Progenitor cell of endocrine pancreas (in vitro differentiated cells): Measurements from ENCODE around the gene ZDHHC1. TPM values are rescaled to one million over a fixed set of nuclear protein-coding genes. Genes with fewer than 3 reads are reported as not detected.

Experiments used
- DNase-seq: peaks from one replicate; pipeline ENCODE4 v3.0.0; 2021; ENCODE audit warnings: low spot score; ENCODE audit not compliant: unreplicated experiment
- H3K27ac Mint-ChIP-seq: 2 replicates; pipeline ENCODE4 v1.8.0; 2021; ENCODE audit warnings: mild to moderate bottlenecking, moderate library complexity, mixed read lengths
- H3K27me3 Mint-ChIP-seq: 2 replicates; pipeline ENCODE4 v1.8.0; 2021; ENCODE audit warnings: mixed read lengths
- H3K36me3 Mint-ChIP-seq: 2 replicates; pipeline ENCODE4 v1.8.0; 2022; ENCODE audit warnings: mixed read lengths; ENCODE audit not compliant: insufficient read depth
- H3K4me1 Mint-ChIP-seq: 2 replicates; pipeline ENCODE4 v1.8.0; 2021; ENCODE audit warnings: low read depth, mixed read lengths
- H3K4me3 Mint-ChIP-seq: 2 replicates; pipeline ENCODE4 v1.8.0; 2021; ENCODE audit warnings: low read depth, mild to moderate bottlenecking, moderate library complexity, mixed read lengths
- H3K9me3 Mint-ChIP-seq: 2 replicates; pipeline ENCODE4 v1.8.0; 2021; ENCODE audit warnings: low read depth, mixed read lengths
- total RNA-seq: library from RNA; stranded (reverse); gene quantifications from 2 replicates; pipeline ENCODE4 v1.2.1, GENCODE V29; 2021
- TF ChIP-seq, protein P1 (sequence below): fragments of 200-600 bp; sonication (generic); IDR thresholded peaks from one replicate; pipeline ENCODE4 v1.5.0; 2021; ENCODE audit warnings: antibody characterized with exemption, mild to moderate bottlenecking; ENCODE audit not compliant: unreplicated experiment

ZDHHC1 gene
- total RNA-seq, 1 donor from 2014 or later = 16.5 TPM

DNA sequence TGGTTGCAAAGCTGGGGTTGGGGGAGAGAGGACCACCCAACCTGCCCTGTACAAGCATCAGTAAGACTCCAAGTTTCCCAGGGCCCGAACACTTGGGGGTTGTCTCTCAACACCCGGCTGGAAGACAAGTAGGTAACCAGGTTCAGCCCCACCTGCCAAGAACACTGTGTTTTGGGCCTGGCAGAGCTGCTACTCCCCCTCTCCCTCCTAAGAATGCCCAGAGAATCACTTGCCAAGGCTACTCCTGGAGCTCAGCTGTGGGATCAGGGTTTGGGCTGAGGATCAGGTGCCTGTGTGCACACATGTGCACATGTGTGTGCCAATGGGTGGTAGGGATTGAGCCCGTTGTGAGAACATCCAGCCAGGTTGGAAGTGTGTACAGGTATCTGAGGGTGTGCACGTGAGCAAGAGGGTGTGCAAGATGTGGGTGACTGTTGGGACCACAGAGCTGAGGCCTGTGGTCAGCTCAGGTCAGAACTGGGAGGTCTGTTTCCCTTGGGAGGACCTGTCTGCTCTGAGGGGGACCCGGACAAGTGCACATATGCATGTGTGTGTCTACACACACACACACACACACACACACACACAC is 16.9 kb upstream of the ZDHHC1 start:
- H3K4me3 Mint-ChIP-seq = peak overlapping the region; percentile 85
- DNase-seq = no peak
- H3K9me3 Mint-ChIP-seq = no peaks in the 10 kb centered on the region
- H3K27ac Mint-ChIP-seq = peak overlapping the region; percentile 99
- peaks cover 3% of the 10 kb centered on the region for H3K36me3 Mint-ChIP-seq
- H3K4me1 Mint-ChIP-seq = peaks cover 15% of the 10 kb centered on the region
- TF ChIP-seq, protein P1, sequence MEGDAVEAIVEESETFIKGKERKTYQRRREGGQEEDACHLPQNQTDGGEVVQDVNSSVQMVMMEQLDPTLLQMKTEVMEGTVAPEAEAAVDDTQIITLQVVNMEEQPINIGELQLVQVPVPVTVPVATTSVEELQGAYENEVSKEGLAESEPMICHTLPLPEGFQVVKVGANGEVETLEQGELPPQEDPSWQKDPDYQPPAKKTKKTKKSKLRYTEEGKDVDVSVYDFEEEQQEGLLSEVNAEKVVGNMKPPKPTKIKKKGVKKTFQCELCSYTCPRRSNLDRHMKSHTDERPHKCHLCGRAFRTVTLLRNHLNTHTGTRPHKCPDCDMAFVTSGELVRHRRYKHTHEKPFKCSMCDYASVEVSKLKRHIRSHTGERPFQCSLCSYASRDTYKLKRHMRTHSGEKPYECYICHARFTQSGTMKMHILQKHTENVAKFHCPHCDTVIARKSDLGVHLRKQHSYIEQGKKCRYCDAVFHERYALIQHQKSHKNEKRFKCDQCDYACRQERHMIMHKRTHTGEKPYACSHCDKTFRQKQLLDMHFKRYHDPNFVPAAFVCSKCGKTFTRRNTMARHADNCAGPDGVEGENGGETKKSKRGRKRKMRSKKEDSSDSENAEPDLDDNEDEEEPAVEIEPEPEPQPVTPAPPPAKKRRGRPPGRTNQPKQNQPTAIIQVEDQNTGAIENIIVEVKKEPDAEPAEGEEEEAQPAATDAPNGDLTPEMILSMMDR = no peak
- peaks cover 16% of the 10 kb centered on the region for H3K27me3 Mint-ChIP-seq

DNA sequence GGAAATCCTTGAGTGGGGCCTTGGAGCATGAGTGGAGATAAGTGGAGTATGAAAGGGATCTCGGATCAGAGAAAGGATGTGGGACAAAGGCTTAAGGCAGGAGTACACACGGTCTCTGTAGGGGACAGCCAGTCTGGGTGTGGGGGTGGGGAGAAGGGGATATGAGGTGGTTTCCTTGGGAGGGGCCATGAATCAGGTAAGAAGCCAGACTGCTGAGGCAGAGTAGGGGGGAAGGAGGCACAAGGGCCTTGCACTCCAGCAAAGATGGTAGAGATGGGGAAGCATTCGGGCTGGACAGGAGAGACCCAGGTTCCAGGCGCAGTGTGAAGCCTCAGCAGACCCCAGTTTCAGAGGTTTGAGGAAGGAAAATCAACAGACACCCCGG is 16.2 kb upstream of the ZDHHC1 start:
- TF ChIP-seq, protein P1 = no peak
- H3K4me1 Mint-ChIP-seq = peaks cover 15% of the 10 kb centered on the region
- no peak for DNase-seq
- peaks cover 16% of the 10 kb centered on the region for H3K27me3 Mint-ChIP-seq
- H3K36me3 Mint-ChIP-seq = peaks cover 3% of the 10 kb centered on the region
- peak overlapping the region; percentile 85 for H3K4me3 Mint-ChIP-seq
- no peaks in the 10 kb centered on the region for H3K9me3 Mint-ChIP-seq
- peak overlapping the region; percentile 99 for H3K27ac Mint-ChIP-seq

DNA sequence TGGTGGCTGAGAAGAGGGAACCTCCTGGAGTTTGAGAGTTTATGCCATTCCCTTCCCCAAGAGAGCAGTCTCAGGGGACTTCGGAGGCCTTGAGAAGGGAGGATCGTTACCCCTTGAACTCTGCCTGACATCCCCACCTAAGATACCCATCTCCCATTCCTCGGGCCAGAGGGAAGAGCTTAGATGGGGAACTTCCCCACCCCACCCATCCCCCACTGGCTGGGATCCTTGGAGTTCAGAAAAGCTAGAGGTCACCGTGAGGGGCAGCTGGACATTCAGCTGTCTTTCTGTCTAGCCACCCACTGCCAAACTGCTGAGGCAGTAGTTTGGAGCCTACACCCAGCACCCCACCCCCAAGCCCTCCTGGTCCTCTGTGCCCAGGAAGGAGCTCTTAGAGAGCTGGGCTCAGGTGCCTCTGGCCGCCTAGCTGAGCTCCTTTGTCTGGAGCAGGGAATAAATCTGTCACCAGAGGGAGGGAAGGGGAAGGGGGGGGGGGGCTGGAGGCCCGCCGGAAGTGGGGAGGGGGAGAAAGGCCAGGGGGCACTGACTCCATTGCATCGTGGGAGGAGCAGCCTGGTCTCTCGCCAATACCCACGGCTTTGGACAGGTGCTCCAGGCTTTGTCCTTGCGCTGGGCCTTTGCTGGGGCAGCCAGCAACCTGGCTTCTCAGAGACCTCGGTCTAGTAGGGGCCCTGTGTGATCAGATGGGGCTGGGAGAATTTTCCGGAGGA is 15.7 kb upstream of the ZDHHC1 start:
- peak overlapping the region; percentile 85 for H3K4me3 Mint-ChIP-seq
- H3K4me1 Mint-ChIP-seq = peaks cover 15% of the 10 kb centered on the region
- DNase-seq = peak; percentile 23
- peak overlapping the region; percentile 99 for H3K27ac Mint-ChIP-seq
- peaks cover 1% of the 10 kb centered on the region for H3K36me3 Mint-ChIP-seq
- peaks cover 20% of the 10 kb centered on the region for H3K27me3 Mint-ChIP-seq
- no peaks in the 10 kb centered on the region for H3K9me3 Mint-ChIP-seq
- TF ChIP-seq, protein P1 = no peak

DNA sequence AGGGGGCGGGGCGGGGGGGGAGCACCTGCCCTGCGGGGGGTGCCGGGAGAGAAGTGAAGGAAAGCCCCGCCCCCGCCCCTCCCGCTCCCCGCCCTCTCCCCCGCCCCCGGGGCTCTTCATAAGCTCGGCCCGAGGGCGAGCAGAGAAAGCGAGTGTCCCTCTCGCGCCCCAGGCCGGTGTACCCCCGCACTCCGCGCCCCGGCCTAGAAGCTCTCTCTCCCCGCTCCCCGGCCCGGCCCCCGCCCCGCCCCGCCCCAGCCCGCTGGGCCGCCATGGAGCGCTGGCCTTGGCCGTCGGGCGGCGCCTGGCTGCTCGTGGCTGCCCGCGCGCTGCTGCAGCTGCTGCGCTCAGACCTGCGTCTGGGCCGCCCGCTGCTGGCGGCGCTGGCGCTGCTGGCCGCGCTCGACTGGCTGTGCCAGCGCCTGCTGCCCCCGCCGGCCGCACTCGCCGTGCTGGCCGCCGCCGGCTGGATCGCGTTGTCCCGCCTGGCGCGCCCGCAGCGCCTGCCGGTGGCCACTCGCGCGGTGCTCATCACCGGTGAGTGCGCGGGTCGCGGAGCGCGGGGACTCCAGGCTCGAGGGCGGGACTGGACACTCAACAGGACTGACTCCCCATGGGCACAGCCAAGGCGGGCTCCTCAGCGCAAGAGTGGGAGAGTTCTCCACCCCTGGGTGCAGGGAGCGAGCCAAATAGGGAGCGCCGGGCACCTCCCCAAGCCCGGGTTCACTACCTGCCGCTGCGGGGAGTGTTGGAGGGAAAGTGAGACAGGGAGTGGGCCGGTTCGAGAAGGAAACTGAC is 14.9 kb upstream of the ZDHHC1 start, which contains the start of gene HSD11B2:
HSD11B2 (plus strand) TSS at position 145 of the 798 bp plus-strand sequence; CDS start at position 273, 128 bp downstream.
- Mint-ChIP-seq H3K4me1 (peaks cover 15% of the 10 kb centered on the region), H3K9me3 (no peaks in the 10 kb centered on the region), H3K27me3 (peaks cover 26% of the 10 kb centered on the region), H3K36me3 (no peaks in the 10 kb centered on the region), H3K27ac (peak within 1 kb of the TSS; percentile 95), H3K4me3 (peak within 1 kb of the TSS; percentile 85)
- TF ChIP-seq, protein P1 = peak; percentile 23
- DNase-seq = peak; percentile 56

DNA sequence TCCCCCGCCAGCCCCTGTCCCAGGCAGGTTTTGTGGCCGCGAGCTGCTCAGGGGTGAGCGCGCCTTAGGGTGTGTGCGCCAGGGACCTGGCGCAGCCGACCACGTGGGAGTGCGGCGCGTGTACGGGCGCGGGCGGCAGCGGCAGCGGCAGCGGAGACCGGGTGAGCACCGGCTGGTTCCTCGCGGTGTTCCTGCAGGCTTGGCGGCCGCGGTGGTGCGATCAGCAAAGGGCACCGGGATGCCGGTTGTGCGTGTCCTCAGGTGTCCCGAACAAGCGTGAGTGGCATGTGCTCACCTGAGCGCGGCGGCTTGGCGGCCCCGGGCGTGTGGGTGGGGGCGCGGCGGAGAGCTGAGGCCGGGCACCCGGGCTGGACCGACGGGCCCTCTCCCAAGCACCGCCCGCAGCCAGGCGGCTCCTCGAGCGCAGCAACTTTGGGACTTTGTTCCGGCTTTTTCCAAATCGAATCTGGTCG is 14.3 kb upstream of the ZDHHC1 start:
- H3K27me3 Mint-ChIP-seq = peaks cover 31% of the 10 kb centered on the region
- DNase-seq = peak; percentile 38
- H3K27ac Mint-ChIP-seq = peak overlapping the region; percentile 94
- TF ChIP-seq, protein P1 = no peak
- no peaks in the 10 kb centered on the region for H3K36me3 Mint-ChIP-seq
- peak overlapping the region; percentile 78 for H3K4me3 Mint-ChIP-seq
- peaks cover 15% of the 10 kb centered on the region for H3K4me1 Mint-ChIP-seq
- no peaks in the 10 kb centered on the region for H3K9me3 Mint-ChIP-seq
